Glutamatergic neuron (in vitro differentiated cells): Measurements from ENCODE around the gene HDAC11. TPM values are rescaled to one million over a fixed set of nuclear protein-coding genes. Genes with fewer than 3 reads are reported as not detected.

Source experiments
- DNase-seq: peaks from one replicate; pipeline ENCODE4 v3.0.0; 2022
- H3K27ac Mint-ChIP-seq: one replicate; pipeline ENCODE4 v1.8.0; 2020; ENCODE audit warnings: mild to moderate bottlenecking, mixed read lengths, inconsistent platforms; ENCODE audit not compliant: unreplicated experiment
- H3K27me3 Mint-ChIP-seq: one replicate; pipeline ENCODE4 v1.8.0; 2020; ENCODE audit warnings: mild to moderate bottlenecking, moderate library complexity, mixed read lengths, inconsistent platforms; ENCODE audit not compliant: unreplicated experiment
- H3K36me3 Mint-ChIP-seq: one replicate; pipeline ENCODE4 v1.8.0; 2020; ENCODE audit warnings: mild to moderate bottlenecking, mixed read lengths, inconsistent platforms; ENCODE audit not compliant: unreplicated experiment
- H3K4me1 Mint-ChIP-seq: one replicate; pipeline ENCODE4 v1.8.0; 2020; ENCODE audit warnings: mild to moderate bottlenecking, low read depth, mixed read lengths, inconsistent platforms; ENCODE audit not compliant: unreplicated experiment
- H3K4me3 Mint-ChIP-seq: one replicate; pipeline ENCODE4 v1.8.0; 2020; ENCODE audit warnings: mild to moderate bottlenecking, mixed read lengths, inconsistent platforms; ENCODE audit not compliant: unreplicated experiment
- H3K9me3 Mint-ChIP-seq: one replicate; pipeline ENCODE4 v1.8.0; 2020; ENCODE audit warnings: mild to moderate bottlenecking, moderate library complexity, mixed read lengths, inconsistent platforms; ENCODE audit not compliant: unreplicated experiment
- CTCF ChIP-seq: fragments of 200-600 bp; sonication (generic); IDR thresholded peaks from one replicate; pipeline ENCODE4 v1.5.0; 2021; ENCODE audit not compliant: partially characterized antibody, unreplicated experiment
- total RNA-seq: library from RNA; stranded (reverse); fragmentation: NEBNext Ultra II Directional; extraction: Animal tissue kit (Norgen Biotek cat#: 25700); gene quantifications from one replicate; pipeline ENCODE4 v1.2.1, GENCODE V29; 2021; ENCODE audit not compliant: unreplicated experiment

HDAC11 gene
- total RNA-seq, 1 donor from 2014 or later, result 19.8 TPM

DNA sequence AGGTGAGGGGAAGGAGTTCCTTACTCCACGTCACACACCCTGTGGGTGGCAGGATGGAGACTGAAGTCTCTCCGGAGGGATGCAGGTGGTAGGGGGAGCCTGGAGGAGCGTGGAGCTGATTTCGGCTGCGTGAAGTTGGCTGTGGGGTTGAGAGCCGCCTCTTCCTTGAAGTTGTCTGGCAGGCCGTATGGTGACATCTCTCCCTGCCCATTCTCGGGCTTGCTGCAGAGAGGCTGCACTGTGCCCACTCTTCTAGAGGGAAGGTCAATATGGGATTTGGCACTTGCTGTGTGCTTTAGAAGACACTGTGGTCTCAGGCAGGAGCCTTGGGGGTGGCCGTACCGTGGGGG lies 55.4 kb downstream of the HDAC11 start:
- H3K4me3 Mint-ChIP-seq, result no peak overlapping the region
- peaks cover 11% of the 10 kb centered on the region for H3K4me1 Mint-ChIP-seq
- peak overlapping the region; percentile 48 for H3K27ac Mint-ChIP-seq

GRCh38 chr3:13535905-13536304 lies 55.8 kb downstream of the HDAC11 start:
- H3K27ac Mint-ChIP-seq, result no peak overlapping the region
- H3K9me3 Mint-ChIP-seq, result peaks cover 12% of the 10 kb centered on the region
- H3K36me3 Mint-ChIP-seq, result peaks cover 13% of the 10 kb centered on the region
- no peak for TF ChIP-seq CTCF
- no peak for DNase-seq
- peaks cover 18% of the 10 kb centered on the region for H3K27me3 Mint-ChIP-seq
- H3K4me1 Mint-ChIP-seq, result peaks cover 11% of the 10 kb centered on the region
- no peak overlapping the region for H3K4me3 Mint-ChIP-seq

More for the DNA sequence above, 55.4 kb downstream of the HDAC11 start:
- DNase-seq, result no peak
- Mint-ChIP-seq H3K9me3 (peaks cover 11% of the 10 kb centered on the region), H3K27me3 (peaks cover 18% of the 10 kb centered on the region), H3K36me3 (peaks cover 10% of the 10 kb centered on the region)
- TF ChIP-seq CTCF, result no peak

DNA sequence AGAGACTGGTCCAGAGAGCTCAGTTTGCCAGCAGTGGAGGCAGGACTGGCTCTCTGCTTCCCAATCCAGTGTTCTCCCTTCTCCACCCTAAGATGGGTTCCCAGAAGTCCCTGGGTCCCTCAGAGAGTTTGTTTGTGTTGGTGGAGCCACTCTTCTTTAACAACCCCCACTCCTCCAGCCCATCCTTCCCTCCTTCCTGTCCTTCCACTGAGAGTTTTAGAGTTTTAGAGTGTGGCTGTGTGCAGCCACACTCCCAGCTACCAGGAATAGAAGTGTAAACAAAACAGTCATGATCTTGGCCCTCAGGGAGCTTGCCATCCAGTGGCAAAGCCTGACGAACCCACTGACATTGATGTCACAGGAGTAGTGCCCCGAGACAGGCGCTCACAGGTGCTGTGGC lies 56.3 kb downstream of the HDAC11 start:
- Mint-ChIP-seq H3K4me3 (no peak overlapping the region), H3K4me1 (peaks cover 11% of the 10 kb centered on the region), H3K27me3 (peaks cover 20% of the 10 kb centered on the region), H3K27ac (no peak overlapping the region), H3K9me3 (peaks cover 14% of the 10 kb centered on the region), H3K36me3 (peaks cover 18% of the 10 kb centered on the region)
- no peak for DNase-seq
- no peak for TF ChIP-seq CTCF

DNA sequence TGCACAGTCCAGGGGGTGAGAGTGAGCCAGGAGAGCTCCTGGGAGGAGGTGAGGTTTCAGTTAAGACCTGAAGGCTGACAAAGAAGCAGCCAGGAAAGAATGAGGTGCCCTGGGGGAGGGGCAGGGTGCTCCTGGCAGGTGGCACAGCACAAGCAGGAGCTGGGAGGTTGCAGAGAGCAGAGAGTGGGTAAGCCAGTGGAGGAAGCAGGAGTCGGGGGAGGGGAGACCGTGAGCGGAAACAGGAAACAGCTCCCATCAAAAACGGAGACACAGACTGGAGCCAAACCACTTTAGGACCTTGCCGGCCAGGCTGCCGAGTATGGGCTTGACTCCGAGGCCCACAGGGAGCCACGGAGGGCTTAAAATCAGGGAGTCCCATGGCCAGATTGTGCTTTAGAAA lies 56.7 kb downstream of the HDAC11 start:
- DNase-seq, result peak; percentile 39
- peaks cover 18% of the 10 kb centered on the region for H3K36me3 Mint-ChIP-seq
- TF ChIP-seq CTCF, result no peak
- peaks cover 20% of the 10 kb centered on the region for H3K27me3 Mint-ChIP-seq
- no peak overlapping the region for H3K27ac Mint-ChIP-seq
- peaks cover 14% of the 10 kb centered on the region for H3K9me3 Mint-ChIP-seq
- no peak overlapping the region for H3K4me3 Mint-ChIP-seq
- peaks cover 11% of the 10 kb centered on the region for H3K4me1 Mint-ChIP-seq

- Mint-ChIP-seq H3K4me1 (peaks cover 11% of the 10 kb centered on the region), H3K27ac (no peak overlapping the region), H3K27me3 (peaks cover 20% of the 10 kb centered on the region), H3K9me3 (peaks cover 17% of the 10 kb centered on the region), H3K36me3 (peaks cover 22% of the 10 kb centered on the region), H3K4me3 (no peak overlapping the region)
- DNase-seq, result no peak
- TF ChIP-seq CTCF, result no peak
Measured at GRCh38 chr3:13537244-13537908, 57.3 kb downstream of the HDAC11 start.
